HCEC 1CT (cell line): Measurements from ENCODE around the gene ZNF610.

Experiments used
- DNase-seq: peaks from one replicate; pipeline ENCODE4 v3.0.0-alpha.2; 2017

Gene ZNF610

DNA sequence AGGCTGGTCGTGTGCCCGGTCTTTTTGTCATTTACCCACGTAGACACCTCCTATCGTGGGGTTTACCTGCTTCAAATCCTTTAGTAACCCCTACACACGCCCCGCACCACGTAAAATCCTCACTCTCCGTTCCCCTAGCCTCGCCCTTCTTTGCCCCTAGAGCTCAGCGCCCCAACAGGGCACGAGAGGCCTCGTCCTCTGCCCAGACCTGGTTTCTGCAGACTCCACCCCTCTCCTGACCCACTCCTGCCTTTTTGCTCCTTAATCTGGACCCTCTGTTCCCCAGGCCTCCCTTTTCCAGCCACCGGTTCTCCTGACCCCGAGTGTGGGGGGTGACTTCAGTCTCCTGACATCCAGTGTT, 62.0 kb downstream of the ZNF610 start:
- DNase-seq: no peak

DNA sequence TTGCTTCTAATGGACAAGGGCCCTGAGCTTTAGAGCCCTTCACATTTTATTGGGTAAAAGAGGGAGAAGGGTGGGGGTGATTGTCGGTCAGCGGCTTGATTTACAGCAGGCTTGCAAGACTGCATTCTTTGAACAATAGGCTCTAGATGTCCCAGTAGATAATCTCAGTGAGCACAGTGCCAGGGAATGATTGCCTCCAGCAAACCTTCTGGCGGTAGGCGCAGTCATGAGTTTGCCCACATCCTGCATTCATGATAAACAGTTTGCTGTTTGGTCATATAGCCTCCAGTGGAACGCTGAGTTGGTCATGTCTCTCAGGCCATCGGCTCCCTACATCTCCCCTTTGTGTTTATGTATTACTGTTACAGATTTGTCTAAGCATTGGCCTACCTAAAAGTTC, 74.2 kb downstream of the ZNF610 start:
- DNase-seq: no peak

DNA sequence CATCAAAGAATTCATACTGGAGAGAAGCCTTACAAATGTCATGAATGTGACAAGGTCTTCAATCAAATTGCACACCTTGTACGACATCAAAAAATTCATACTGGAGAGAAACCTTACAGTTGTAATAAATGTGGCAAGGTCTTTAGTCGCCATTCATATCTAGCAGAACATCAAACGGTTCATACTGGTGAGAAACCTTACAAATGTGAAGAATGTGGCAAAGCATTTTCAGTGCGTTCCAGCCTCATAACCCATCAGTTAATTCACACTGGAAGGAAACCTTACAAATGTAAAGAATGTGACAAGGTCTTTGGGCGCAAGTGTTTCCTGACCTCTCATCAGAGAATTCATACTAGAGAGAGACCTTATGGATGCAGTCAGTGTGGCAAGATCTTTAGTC, 79.7 kb downstream of the ZNF610 start:
- DNase-seq: no peak
